ENCODE measurements around the gene SNX17. TPM values are rescaled to one million over a fixed set of nuclear protein-coding genes. Genes with fewer than 3 reads are reported as not detected.

SNX17 gene
- total and polyA plus RNA-seq, 2 donors (not counting 3 experiments of a cell fraction or from before 2014, with no cell fraction given), result 103 to 130 TPM

GRCh38 chr2:27390822-27391679 lies 20.6 kb downstream of the SNX17 start:
- Histone ChIP-seq H2AFZ (ENCODE audit: low read depth, low read length) (no peak overlapping the region), H3K36me3 (ENCODE audit: control insufficient read depth in 2 of 2, extremely low read depth in 1 of 2, insufficient read depth in 2 of 2, low read length in 2 of 2) (peaks cover 2 to 4% of the 10 kb centered on the region in 2 experiments), H3K9me3 (replicated peaks; ENCODE audit: control insufficient read depth, insufficient read depth, low read length) (no peaks in the 10 kb centered on the region), H3K4me2 (ENCODE audit: insufficient read depth, low read length) (no peak overlapping the region), H4K20me1 (replicated peaks; ENCODE audit: control insufficient read depth, extremely low read depth, insufficient read depth, low read length) (no peaks in the 10 kb centered on the region), H3K4me1 (ENCODE audit: control insufficient read depth, extremely low read depth, insufficient read depth, low read length) (peaks cover 4% of the 10 kb centered on the region), H3K79me2 (ENCODE audit: control insufficient read depth, insufficient read depth, low read length) (peaks cover 76% of the 10 kb centered on the region), H3K9ac (replicated peaks; ENCODE audit: extremely low read depth, insufficient read depth, low read length) (no peak overlapping the region), H3K27ac (ENCODE audit: insufficient read depth, low read depth, low read length) (no peak overlapping the region), H3K9me1 (replicated peaks; ENCODE audit: control insufficient read depth, extremely low read depth, insufficient read depth, low read length) (no peaks in the 10 kb centered on the region), H3K27me3 (ENCODE audit: control insufficient read depth in 2 of 2, insufficient read depth in 2 of 2, low read length in 2 of 2) (no peaks in the 10 kb centered on the region), H3K4me3 (replicated peaks in 1 of 3; ENCODE audit: insufficient read depth in 1 of 3, low read depth in 1 of 3, low read length in 3 of 3) (no peak overlapping the region)
- CTCF ChIA-PET, result interaction anchor here (1.7 kb wide), 1 partner anchor 19 kb away, joined by 5 read pairs; the partner anchor contains the start of gene PPM1G
- BruUV-seq (replicated peaks), result no TSS peak
- FAIRE-seq (no peak), DNase-seq (ENCODE audit: low read depth, low spot score) (no peak)
- POLR2A ChIA-PET, result no interaction called here
- no peak for TF ChIP-seq FOS (IDR thresholded peaks at IDR 0.05; ENCODE audit: borderline replicate concordance, insufficient read depth, low read length)
- TF ChIP-seq MYC (IDR thresholded peaks at IDR 0.05; ENCODE audit: low read depth, low read length), result no peak
- intact Hi-C loops (cut with micrococcal nuclease) (no loop called here), dilution Hi-C loops (cut with MboI; ENCODE audit: extremely low pct_ligation_motif_present, low sequenced_read_pairs) (no loop called here)

GRCh38 chr2:27393225-27393624 lies 22.8 kb downstream of the SNX17 start:
- FAIRE-seq, result no peak
- Histone ChIP-seq H3K9me1 (replicated peaks; ENCODE audit: control insufficient read depth, extremely low read depth, insufficient read depth, low read length) (no peaks in the 10 kb centered on the region), H3K4me1 (ENCODE audit: control insufficient read depth, extremely low read depth, insufficient read depth, low read length) (no peaks in the 10 kb centered on the region), H3K36me3 (ENCODE audit: control insufficient read depth in 2 of 2, extremely low read depth in 1 of 2, insufficient read depth in 2 of 2, low read length in 2 of 2) (peaks cover 2 to 4% of the 10 kb centered on the region in 2 experiments), H3K27ac (ENCODE audit: insufficient read depth, low read depth, low read length) (no peak overlapping the region), H3K9ac (replicated peaks; ENCODE audit: extremely low read depth, insufficient read depth, low read length) (no peak overlapping the region), H3K79me2 (ENCODE audit: control insufficient read depth, insufficient read depth, low read length) (peaks cover 93% of the 10 kb centered on the region), H4K20me1 (replicated peaks; ENCODE audit: control insufficient read depth, extremely low read depth, insufficient read depth, low read length) (peaks cover 2% of the 10 kb centered on the region), H3K4me3 (replicated peaks in 1 of 3; ENCODE audit: insufficient read depth in 1 of 3, low read depth in 1 of 3, low read length in 3 of 3) (no peak overlapping the region), H2AFZ (ENCODE audit: low read depth, low read length) (no peak overlapping the region), H3K4me2 (ENCODE audit: insufficient read depth, low read length) (no peak overlapping the region), H3K27me3 (ENCODE audit: control insufficient read depth in 2 of 2, insufficient read depth in 2 of 2, low read length in 2 of 2) (no peaks in the 10 kb centered on the region), H3K9me3 (replicated peaks; ENCODE audit: control insufficient read depth, insufficient read depth, low read length) (no peaks in the 10 kb centered on the region)
- intact Hi-C loops (cut with micrococcal nuclease) (no loop called here), dilution Hi-C loops (cut with MboI; ENCODE audit: extremely low pct_ligation_motif_present, low sequenced_read_pairs) (no loop called here)
- POLR2A ChIA-PET, result no interaction called here
- no peak for TF ChIP-seq MAX (IDR thresholded peaks at IDR 0.05; ENCODE audit: insufficient read depth, insufficient read length)
- TF ChIP-seq JUN (IDR thresholded peaks at IDR 0.05; ENCODE audit: borderline replicate concordance, insufficient read depth, insufficient read length, low read depth), result no peak
- no peak for TF ChIP-seq POLR2A (IDR thresholded peaks at IDR 0.05; ENCODE audit: low read depth, low read length)
- TF ChIP-seq POLR2AphosphoS5 (IDR thresholded peaks at IDR 0.05; ENCODE audit: insufficient read depth, low read depth, low read length), result no peak
- TF ChIP-seq CTCF (IDR thresholded peaks at IDR 0.05; ENCODE audit: extremely low read depth in 1 of 2, insufficient read depth in 1 of 2, low read depth in 1 of 2, low read length in 2 of 2), result no peak
- no peak for TF ChIP-seq EZH2 (IDR thresholded peaks at IDR 0.05; ENCODE audit: borderline replicate concordance, low read depth, low read length, severe bottlenecking)
- no peak for TF ChIP-seq MYC (IDR thresholded peaks at IDR 0.05; ENCODE audit: low read depth, low read length)
- TF ChIP-seq GATA2 (IDR thresholded peaks at IDR 0.05; ENCODE audit: insufficient read depth, insufficient read length, low read depth, low read length), result no peak
- no peak for TF ChIP-seq FOS (IDR thresholded peaks at IDR 0.05; ENCODE audit: borderline replicate concordance, insufficient read depth, low read length)
- CTCF ChIA-PET, result no interaction called here
- DNase-seq (ENCODE audit: low read depth, low spot score), result no peak
- BruUV-seq (replicated peaks), result no TSS peak
